ENCODE measurements around the gene ATXN7L1.

DNA sequence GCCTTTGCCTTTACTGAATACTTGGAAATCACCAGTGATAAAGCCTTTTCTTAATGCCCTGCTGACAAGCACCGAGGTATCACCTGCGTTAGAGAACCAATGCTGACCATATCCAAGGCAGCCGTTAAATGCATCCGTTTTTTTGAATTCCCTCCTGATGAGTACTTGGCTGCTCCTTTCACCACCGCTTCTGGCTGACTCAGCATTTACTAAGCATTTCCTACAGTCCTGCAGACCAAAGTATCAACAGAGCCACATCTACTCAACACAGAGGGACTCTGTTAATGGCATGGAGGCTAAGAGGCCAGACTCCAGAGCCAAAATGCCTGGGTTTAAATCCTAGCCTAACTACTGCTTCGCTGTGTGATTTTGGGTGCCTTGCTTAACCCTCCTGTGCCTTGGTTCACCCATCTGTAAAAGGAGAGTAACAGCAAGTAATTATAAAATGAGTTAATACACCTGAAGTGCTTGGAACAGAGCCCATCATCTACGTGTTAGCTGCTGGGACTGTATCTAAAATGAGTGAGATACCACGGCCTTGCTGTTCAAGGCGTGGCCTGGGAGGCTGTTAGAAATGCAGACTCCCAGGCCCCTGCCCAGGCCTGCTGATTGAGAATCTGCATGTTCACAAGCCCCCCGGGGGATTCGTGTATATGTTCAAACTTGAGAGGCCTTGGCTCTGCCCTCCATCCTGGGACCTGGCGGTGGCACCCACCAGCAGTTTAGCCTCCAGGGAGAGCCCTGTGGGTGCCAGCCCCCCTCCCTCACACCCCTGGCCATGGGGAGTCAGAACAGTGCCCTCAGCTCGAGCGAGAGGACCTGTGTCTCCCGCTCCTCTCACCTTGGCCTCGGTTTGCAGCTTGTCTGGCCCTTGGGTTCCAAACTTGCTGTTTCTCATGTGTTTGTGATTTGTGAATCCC lies 264.3 kb downstream of the ATXN7L1 start:
- TF ChIP-seq POLR2A (IDR thresholded peaks at IDR 0.05): no peak
- TF ChIP-seq, protein P1, sequence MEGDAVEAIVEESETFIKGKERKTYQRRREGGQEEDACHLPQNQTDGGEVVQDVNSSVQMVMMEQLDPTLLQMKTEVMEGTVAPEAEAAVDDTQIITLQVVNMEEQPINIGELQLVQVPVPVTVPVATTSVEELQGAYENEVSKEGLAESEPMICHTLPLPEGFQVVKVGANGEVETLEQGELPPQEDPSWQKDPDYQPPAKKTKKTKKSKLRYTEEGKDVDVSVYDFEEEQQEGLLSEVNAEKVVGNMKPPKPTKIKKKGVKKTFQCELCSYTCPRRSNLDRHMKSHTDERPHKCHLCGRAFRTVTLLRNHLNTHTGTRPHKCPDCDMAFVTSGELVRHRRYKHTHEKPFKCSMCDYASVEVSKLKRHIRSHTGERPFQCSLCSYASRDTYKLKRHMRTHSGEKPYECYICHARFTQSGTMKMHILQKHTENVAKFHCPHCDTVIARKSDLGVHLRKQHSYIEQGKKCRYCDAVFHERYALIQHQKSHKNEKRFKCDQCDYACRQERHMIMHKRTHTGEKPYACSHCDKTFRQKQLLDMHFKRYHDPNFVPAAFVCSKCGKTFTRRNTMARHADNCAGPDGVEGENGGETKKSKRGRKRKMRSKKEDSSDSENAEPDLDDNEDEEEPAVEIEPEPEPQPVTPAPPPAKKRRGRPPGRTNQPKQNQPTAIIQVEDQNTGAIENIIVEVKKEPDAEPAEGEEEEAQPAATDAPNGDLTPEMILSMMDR (IDR thresholded peaks at IDR 0.05): no peak
